ENCODE measurements around the gene EMP3. TPM values are rescaled to one million over a fixed set of nuclear protein-coding genes. Genes with fewer than 3 reads are reported as not detected.
"Not testable (repeated sequence)": the region's sequence is repeated elsewhere in the genome, so short reads cannot be mapped to it uniquely, and the experiment has no call there.

EMP3 gene
- total RNA-seq, 1 experiment from 2014 or later, result 171 TPM

DNA sequence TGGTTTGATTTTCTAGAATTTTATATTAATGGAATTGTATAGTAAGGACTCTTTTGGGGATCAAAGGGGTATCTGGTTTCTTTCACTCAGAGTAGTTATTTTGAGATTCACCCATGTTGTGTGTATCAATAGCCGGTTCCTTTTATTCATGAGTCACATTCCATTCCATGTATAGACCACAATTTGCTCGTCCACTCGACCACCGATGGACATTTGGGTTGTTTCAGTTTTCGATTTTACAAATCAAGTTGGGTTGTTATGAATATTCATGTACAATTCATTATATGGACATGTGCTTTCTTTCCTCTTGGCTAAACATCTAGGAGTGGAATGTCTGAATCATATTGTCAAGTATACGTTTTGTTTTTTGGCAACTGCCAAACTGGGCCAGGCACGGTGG is 9.6 kb upstream of the EMP3 start:
- TF ChIP-seq, protein P1, sequence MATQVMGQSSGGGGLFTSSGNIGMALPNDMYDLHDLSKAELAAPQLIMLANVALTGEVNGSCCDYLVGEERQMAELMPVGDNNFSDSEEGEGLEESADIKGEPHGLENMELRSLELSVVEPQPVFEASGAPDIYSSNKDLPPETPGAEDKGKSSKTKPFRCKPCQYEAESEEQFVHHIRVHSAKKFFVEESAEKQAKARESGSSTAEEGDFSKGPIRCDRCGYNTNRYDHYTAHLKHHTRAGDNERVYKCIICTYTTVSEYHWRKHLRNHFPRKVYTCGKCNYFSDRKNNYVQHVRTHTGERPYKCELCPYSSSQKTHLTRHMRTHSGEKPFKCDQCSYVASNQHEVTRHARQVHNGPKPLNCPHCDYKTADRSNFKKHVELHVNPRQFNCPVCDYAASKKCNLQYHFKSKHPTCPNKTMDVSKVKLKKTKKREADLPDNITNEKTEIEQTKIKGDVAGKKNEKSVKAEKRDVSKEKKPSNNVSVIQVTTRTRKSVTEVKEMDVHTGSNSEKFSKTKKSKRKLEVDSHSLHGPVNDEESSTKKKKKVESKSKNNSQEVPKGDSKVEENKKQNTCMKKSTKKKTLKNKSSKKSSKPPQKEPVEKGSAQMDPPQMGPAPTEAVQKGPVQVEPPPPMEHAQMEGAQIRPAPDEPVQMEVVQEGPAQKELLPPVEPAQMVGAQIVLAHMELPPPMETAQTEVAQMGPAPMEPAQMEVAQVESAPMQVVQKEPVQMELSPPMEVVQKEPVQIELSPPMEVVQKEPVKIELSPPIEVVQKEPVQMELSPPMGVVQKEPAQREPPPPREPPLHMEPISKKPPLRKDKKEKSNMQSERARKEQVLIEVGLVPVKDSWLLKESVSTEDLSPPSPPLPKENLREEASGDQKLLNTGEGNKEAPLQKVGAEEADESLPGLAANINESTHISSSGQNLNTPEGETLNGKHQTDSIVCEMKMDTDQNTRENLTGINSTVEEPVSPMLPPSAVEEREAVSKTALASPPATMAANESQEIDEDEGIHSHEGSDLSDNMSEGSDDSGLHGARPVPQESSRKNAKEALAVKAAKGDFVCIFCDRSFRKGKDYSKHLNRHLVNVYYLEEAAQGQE (IDR thresholded peaks at IDR 0.05; ENCODE audit: insufficient read depth in 1 of 2, low read depth in 2 of 2, low read length in 1 of 2), result no peak
- TF ChIP-seq, protein P2, sequence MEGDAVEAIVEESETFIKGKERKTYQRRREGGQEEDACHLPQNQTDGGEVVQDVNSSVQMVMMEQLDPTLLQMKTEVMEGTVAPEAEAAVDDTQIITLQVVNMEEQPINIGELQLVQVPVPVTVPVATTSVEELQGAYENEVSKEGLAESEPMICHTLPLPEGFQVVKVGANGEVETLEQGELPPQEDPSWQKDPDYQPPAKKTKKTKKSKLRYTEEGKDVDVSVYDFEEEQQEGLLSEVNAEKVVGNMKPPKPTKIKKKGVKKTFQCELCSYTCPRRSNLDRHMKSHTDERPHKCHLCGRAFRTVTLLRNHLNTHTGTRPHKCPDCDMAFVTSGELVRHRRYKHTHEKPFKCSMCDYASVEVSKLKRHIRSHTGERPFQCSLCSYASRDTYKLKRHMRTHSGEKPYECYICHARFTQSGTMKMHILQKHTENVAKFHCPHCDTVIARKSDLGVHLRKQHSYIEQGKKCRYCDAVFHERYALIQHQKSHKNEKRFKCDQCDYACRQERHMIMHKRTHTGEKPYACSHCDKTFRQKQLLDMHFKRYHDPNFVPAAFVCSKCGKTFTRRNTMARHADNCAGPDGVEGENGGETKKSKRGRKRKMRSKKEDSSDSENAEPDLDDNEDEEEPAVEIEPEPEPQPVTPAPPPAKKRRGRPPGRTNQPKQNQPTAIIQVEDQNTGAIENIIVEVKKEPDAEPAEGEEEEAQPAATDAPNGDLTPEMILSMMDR (IDR thresholded peaks at IDR 0.05), result no peak
- TF ChIP-seq POLR2AphosphoS5 (IDR thresholded peaks at IDR 0.05; ENCODE audit: low read depth, low read length), result no peak
- no peak for TF ChIP-seq TCF7L2 (IDR thresholded peaks at IDR 0.05; ENCODE audit: low read depth, low read length)
- no peak for TF ChIP-seq SIN3A (IDR thresholded peaks at IDR 0.05; ENCODE audit: borderline replicate concordance, insufficient read depth, low read depth, low read length)
- ChIA-PET POLR2A (no interaction called here), CTCF (no interaction called here)
- H3K4me3 ChIP-seq (ENCODE audit: low read depth in 2 of 2, low read length in 2 of 2), result no peak overlapping the region
- BruUV-seq (replicated peaks), result no TSS peak
- no peak for ATAC-seq
- H3K9me3 ChIP-seq (ENCODE audit: control insufficient read depth, insufficient read depth, low read depth, low read length), result no peaks in the 10 kb centered on the region
- no peak for DNase-seq (ENCODE audit: low read depth, low spot score)
- no peak overlapping the region for H3K27ac ChIP-seq (ENCODE audit: low read length)
- H3K36me3 ChIP-seq (ENCODE audit: control insufficient read depth, insufficient read depth, low read length), result no peaks in the 10 kb centered on the region
- H3K27me3 ChIP-seq (ENCODE audit: control insufficient read depth, insufficient read depth, low read length), result no peaks in the 10 kb centered on the region
- in situ Hi-C loops (cut with HindIII; ENCODE audit: low pct_unique_long_range_greater_than_20kb, low sequenced_read_pairs), result no loop called here
- intact Hi-C loops (cut with micrococcal nuclease; ENCODE audit: unreplicated experiment), result no loop called here
- peaks cover 5% of the 10 kb centered on the region for H3K4me1 ChIP-seq (ENCODE audit: control insufficient read depth, insufficient read depth, low read length)

DNA sequence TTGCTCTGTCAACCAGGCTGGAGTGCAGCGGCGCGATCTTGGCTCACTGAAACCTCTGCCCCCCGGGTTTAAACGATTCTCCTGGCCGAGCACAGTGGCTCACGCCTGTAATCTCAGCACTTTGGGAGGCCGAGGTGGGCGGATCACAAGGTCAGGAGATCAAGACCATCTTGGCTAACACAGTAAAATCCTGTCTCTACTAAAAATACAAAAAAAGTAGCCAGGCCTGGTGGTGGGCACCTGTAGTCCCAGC is 7.7 kb upstream of the EMP3 start:
- H3K27ac ChIP-seq (ENCODE audit: low read length); in situ Hi-C loops (cut with HindIII; ENCODE audit: low pct_unique_long_range_greater_than_20kb, low sequenced_read_pairs); H3K36me3 ChIP-seq (ENCODE audit: control insufficient read depth, insufficient read depth, low read length); intact Hi-C loops (cut with micrococcal nuclease; ENCODE audit: unreplicated experiment); H3K9me3 ChIP-seq (ENCODE audit: control insufficient read depth, insufficient read depth, low read depth, low read length); POLR2A ChIA-PET; DNase-seq (ENCODE audit: low read depth, low spot score); H3K4me3 ChIP-seq (ENCODE audit: low read depth in 2 of 2, low read length in 2 of 2); H3K4me1 ChIP-seq (ENCODE audit: control insufficient read depth, insufficient read depth, low read length); ATAC-seq; BruUV-seq (replicated peaks); H3K27me3 ChIP-seq (ENCODE audit: control insufficient read depth, insufficient read depth, low read length): not testable (repeated sequence)
- CTCF ChIA-PET, result interaction anchor here (0.7 kb wide), 1 partner anchor 21 kb away, joined by 3 read pairs; no protein-coding TSS in a partner anchor

DNA sequence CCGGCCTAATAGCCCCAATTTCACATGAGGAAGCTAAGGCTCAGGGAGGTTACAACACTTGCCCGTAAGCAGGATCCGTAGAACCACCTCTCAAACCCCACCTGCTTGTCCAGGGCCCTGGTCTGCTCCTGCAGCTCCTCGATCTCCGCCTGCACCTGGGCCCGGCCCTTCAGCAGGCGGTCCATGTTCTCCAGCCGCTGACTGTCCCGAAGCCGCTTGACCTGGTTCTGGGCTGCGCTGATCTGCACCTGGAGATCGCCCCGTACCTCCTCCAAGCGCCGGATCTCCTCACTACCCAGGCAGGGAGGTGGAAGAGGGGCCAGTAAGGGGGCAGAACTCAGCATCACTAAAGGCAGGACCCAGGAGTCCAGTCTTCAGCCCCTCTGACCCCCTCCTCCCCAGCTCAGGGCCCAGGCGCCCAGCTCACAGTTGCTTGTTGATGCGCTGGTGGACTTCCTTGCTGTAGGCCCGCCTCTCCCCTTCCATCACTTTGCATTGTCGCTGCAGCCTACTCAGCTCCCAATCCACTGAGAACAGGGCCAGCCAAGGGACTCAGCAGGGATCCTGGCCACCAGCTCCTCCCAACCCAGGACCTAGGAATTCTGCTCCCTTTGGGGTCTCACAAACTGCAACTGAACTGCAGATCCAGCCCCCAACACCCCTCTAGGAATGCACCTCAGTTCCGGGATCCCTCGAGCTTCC is 6.9 kb upstream of the EMP3 start:
- no peaks in the 10 kb centered on the region for H3K36me3 ChIP-seq (ENCODE audit: control insufficient read depth, insufficient read depth, low read length)
- H3K27me3 ChIP-seq (ENCODE audit: control insufficient read depth, insufficient read depth, low read length), result no peaks in the 10 kb centered on the region
- intact Hi-C loops (cut with micrococcal nuclease; ENCODE audit: unreplicated experiment), result no loop called here
- no TSS peak for BruUV-seq (replicated peaks)
- peaks cover 14% of the 10 kb centered on the region for H3K4me1 ChIP-seq (ENCODE audit: control insufficient read depth, insufficient read depth, low read length)
- ChIA-PET POLR2A (no interaction called here), CTCF (interaction anchor here (0.6 kb wide), 1 partner anchor 52 kb away, joined by 9 read pairs; no protein-coding TSS in a partner anchor)
- DNase-seq (ENCODE audit: low read depth, low spot score), result no peak
- TF ChIP-seq POLR2AphosphoS5 (IDR thresholded peaks at IDR 0.05; ENCODE audit: low read depth, low read length) (no peak), SIN3A (IDR thresholded peaks at IDR 0.05; ENCODE audit: borderline replicate concordance, insufficient read depth, low read depth, low read length) (no peak), TCF7L2 (IDR thresholded peaks at IDR 0.05; ENCODE audit: low read depth, low read length) (no peak)
- TF ChIP-seq, protein P1 (IDR thresholded peaks at IDR 0.05; ENCODE audit: insufficient read depth in 1 of 2, low read depth in 2 of 2, low read length in 1 of 2), result no peak
- TF ChIP-seq, protein P2 (IDR thresholded peaks at IDR 0.05), result no peak
- in situ Hi-C loops (cut with HindIII; ENCODE audit: low pct_unique_long_range_greater_than_20kb, low sequenced_read_pairs), result no loop called here
- H3K9me3 ChIP-seq (ENCODE audit: control insufficient read depth, insufficient read depth, low read depth, low read length), result no peaks in the 10 kb centered on the region
- ATAC-seq, result no peak
- H3K27ac ChIP-seq (ENCODE audit: low read length), result no peak overlapping the region
- H3K4me3 ChIP-seq (ENCODE audit: low read depth in 2 of 2, low read length in 2 of 2), result no peak overlapping the region
